Neural cell (in vitro differentiated cells): Measurements from ENCODE around the gene ARHGAP27.

Experiments used
- CTCF ChIP-seq: fragments of 450-650 bp; IDR thresholded peaks from 2 replicates; pipeline ENCODE4 v1.5.1; 2014; ENCODE audit warnings: antibody characterized with exemption, mild to moderate bottlenecking, moderate library complexity; ENCODE audit not compliant: poor library complexity, severe bottlenecking
- EZH2 ChIP-seq: fragments of 200-600, 300-800 bp; shearing (Covaris generic), sonication (generic); IDR thresholded peaks from 2 replicates; pipeline ENCODE4 v1.6.1; 2014; ENCODE audit warnings: antibody characterized with exemption, low read length, borderline replicate concordance, mild to moderate bottlenecking; ENCODE audit not compliant: insufficient read depth, poor library complexity, severe bottlenecking
- RAD21 ChIP-seq: fragments of 450-650 bp; conservative IDR thresholded peaks from 2 replicates; pipeline ENCODE4 v1.6.1; 2014; ENCODE audit warnings: antibody characterized with exemption, mild to moderate bottlenecking, moderate library complexity
- REST ChIP-seq: IDR thresholded peaks from 2 replicates; pipeline ENCODE4 v1.6.1; 2012; ENCODE audit warnings: borderline replicate concordance
- SMC3 ChIP-seq: fragments of 450-650 bp; conservative IDR thresholded peaks from 2 replicates; pipeline ENCODE4 v1.6.1; 2014; ENCODE audit warnings: antibody characterized with exemption, mild to moderate bottlenecking, moderate library complexity; ENCODE audit not compliant: poor library complexity
- TAF1 ChIP-seq: IDR thresholded peaks from 2 replicates; pipeline ENCODE4 v1.6.1; 2012; ENCODE audit warnings: low read depth

GRCh38 chr17:45353043-45353442 lies 79.6 kb downstream of the ARHGAP27 start:
- TF ChIP-seq CTCF: no peak
- TF ChIP-seq EZH2: no peak
- TF ChIP-seq SMC3: no peak
- no peak for TF ChIP-seq TAF1
- no peak for TF ChIP-seq RAD21
- TF ChIP-seq REST: no peak
